Gastrocnemius medialis (tissue), 4 donors: ENCODE results near the gene FCGR1A.
"Not testable (repeated sequence)": the region's sequence is repeated elsewhere in the genome, so short reads cannot be mapped to it uniquely, and the experiment has no call there.

Experiments used
- POLR2A ChIP-seq, 2 donors: fragments of 450-650 bp; IDR thresholded peaks; one replicate each; pipeline ENCODE4 v1.6.1; 2017; ENCODE audit warnings: antibody characterized with exemption in 2 of 2, mild to moderate bottlenecking in 2 of 2, moderate library complexity in 2 of 2
- TF ChIP-seq, protein P1 (sequence below), 5 experiments: fragments of 450-650 bp in 3 of 5; fragments of 200-600 bp in 2 of 5; sonication (generic) in 2 of 5; IDR thresholded peaks in 4 of 5; conservative IDR thresholded peaks in 1 of 5; 1 replicate in 4 of 5; 2 replicates in 1 of 5; pipeline ENCODE4 v1.5.1; 2016 to 2019; ENCODE audit warnings: antibody characterized with exemption in 5 of 5, mild to moderate bottlenecking in 3 of 5, moderate library complexity in 3 of 5

DNA sequence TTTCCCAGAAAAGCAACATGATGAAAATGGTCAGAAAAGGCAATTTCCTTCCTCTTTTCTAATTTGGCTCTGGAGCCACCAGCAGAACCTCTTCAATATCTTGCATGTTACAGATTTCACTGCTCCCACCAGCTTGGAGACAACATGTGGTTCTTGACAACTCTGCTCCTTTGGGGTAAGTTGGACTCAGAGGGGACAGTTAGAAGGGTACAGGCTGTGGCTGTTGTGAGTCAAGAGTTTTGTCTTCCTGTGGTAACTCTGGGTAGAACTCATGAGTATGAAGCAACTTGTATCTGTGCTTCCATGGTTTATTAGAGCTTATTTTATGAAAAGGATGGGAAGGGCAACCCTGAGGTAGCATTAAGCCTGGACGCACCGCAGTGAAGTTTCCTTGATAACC lies at the start of gene FCGR1A:
- TF ChIP-seq POLR2A (IDR thresholded peaks at IDR 0.05): not testable (repeated sequence)
- TF ChIP-seq, protein P1, sequence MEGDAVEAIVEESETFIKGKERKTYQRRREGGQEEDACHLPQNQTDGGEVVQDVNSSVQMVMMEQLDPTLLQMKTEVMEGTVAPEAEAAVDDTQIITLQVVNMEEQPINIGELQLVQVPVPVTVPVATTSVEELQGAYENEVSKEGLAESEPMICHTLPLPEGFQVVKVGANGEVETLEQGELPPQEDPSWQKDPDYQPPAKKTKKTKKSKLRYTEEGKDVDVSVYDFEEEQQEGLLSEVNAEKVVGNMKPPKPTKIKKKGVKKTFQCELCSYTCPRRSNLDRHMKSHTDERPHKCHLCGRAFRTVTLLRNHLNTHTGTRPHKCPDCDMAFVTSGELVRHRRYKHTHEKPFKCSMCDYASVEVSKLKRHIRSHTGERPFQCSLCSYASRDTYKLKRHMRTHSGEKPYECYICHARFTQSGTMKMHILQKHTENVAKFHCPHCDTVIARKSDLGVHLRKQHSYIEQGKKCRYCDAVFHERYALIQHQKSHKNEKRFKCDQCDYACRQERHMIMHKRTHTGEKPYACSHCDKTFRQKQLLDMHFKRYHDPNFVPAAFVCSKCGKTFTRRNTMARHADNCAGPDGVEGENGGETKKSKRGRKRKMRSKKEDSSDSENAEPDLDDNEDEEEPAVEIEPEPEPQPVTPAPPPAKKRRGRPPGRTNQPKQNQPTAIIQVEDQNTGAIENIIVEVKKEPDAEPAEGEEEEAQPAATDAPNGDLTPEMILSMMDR (IDR thresholded peaks at IDR 0.05 in 4 of 5, conservative IDR thresholded peaks at IDR 0.05 in 1 of 5): not testable (repeated sequence)
